Measurements from ENCODE around the gene RBM19. TPM values are rescaled to one million over a fixed set of nuclear protein-coding genes. Genes with fewer than 3 reads are reported as not detected.

RBM19 gene
- total and polyA plus RNA-seq, 4 donors, result 17.9 to 33.6 (median 21.9) TPM

GRCh38 chr12:113954547-113954946 is 11.6 kb downstream of the RBM19 start:
- 88 to 93% methylated on average over 4 of the region's 4 CpGs for WGBS, 2 donors
- no peak for ATAC-seq (ENCODE audit: insufficient read depth, low FRiP score)

GRCh38 chr12:113950873-113951272 is 15.3 kb downstream of the RBM19 start:
- Histone ChIP-seq H3K4me1 (ENCODE audit: control insufficient read depth in 5 of 5, insufficient read depth in 5 of 5, low read length in 5 of 5) (no peaks in the 10 kb centered on the region), H3K27ac (ENCODE audit: low read depth in 1 of 2, low read length in 1 of 2) (no peak overlapping the region), H3K9ac (ENCODE audit: insufficient read depth in 1 of 2, low read length in 2 of 2) (no peak overlapping the region), H3K27me3 (ENCODE audit: control insufficient read depth in 3 of 3, insufficient read depth in 3 of 3, low read length in 2 of 3) (no peaks in the 10 kb centered on the region), H3K9me3 (ENCODE audit: control insufficient read depth in 4 of 4, insufficient read depth in 3 of 4, low read length in 3 of 4) (peaks cover 0 to 2% (median 0%) of the 10 kb centered on the region in 4 donors), H3K4me3 (no peak overlapping the region), H3K36me3 (ENCODE audit: control insufficient read depth in 4 of 4, insufficient read depth in 4 of 4, low read length in 4 of 4) (peaks cover 18 to 65% (median 27%) of the 10 kb centered on the region in 4 donors)
- no peak for TF ChIP-seq CTCF (IDR thresholded peaks at IDR 0.05; ENCODE audit: control extremely low read depth, extremely low read depth)
- DNase-seq, result no peak
- no peak for ATAC-seq (ENCODE audit: insufficient read depth, low FRiP score)
- 88 to 91% methylated on average over 3 of the region's 3 CpGs for WGBS, 2 donors

More at GRCh38 chr12:113954547-113954946, 11.6 kb downstream of the RBM19 start:
- H3K4me1 ChIP-seq (ENCODE audit: control insufficient read depth in 5 of 5, insufficient read depth in 5 of 5, low read length in 5 of 5), result no peaks in the 10 kb centered on the region
- H3K27ac ChIP-seq (ENCODE audit: low read depth in 1 of 2, low read length in 1 of 2), result no peak overlapping the region
- H3K36me3 ChIP-seq (ENCODE audit: control insufficient read depth in 4 of 4, insufficient read depth in 4 of 4, low read length in 4 of 4), result peaks cover 28 to 63% (median 40%) of the 10 kb centered on the region in 4 donors
- H3K4me3 ChIP-seq, result no peak overlapping the region
- no peak for DNase-seq
- TF ChIP-seq CTCF (IDR thresholded peaks at IDR 0.05; ENCODE audit: control extremely low read depth, extremely low read depth), result no peak
- H3K27me3 ChIP-seq (ENCODE audit: control insufficient read depth in 3 of 3, insufficient read depth in 3 of 3, low read length in 2 of 3), result no peaks in the 10 kb centered on the region
- H3K9me3 ChIP-seq (ENCODE audit: control insufficient read depth in 4 of 4, insufficient read depth in 3 of 4, low read length in 3 of 4), result peaks cover 0 to 2% (median 0%) of the 10 kb centered on the region in 4 donors
- H3K9ac ChIP-seq (ENCODE audit: insufficient read depth in 1 of 2, low read length in 2 of 2), result no peak overlapping the region

GRCh38 chr12:113949321-113950305 is 16.5 kb downstream of the RBM19 start:
- Histone ChIP-seq H3K36me3 (ENCODE audit: control insufficient read depth in 4 of 4, insufficient read depth in 4 of 4, low read length in 4 of 4) (peaks cover 23 to 62% (median 32%) of the 10 kb centered on the region in 4 donors), H3K9ac (ENCODE audit: insufficient read depth in 1 of 2, low read length in 2 of 2) (no peak overlapping the region), H3K27ac (ENCODE audit: low read depth in 1 of 2, low read length in 1 of 2) (no peak overlapping the region), H3K9me3 (ENCODE audit: control insufficient read depth in 4 of 4, insufficient read depth in 3 of 4, low read length in 3 of 4) (peaks cover 0 to 2% (median 0%) of the 10 kb centered on the region in 4 donors), H3K4me3 (no peak overlapping the region), H3K27me3 (ENCODE audit: control insufficient read depth in 3 of 3, insufficient read depth in 3 of 3, low read length in 2 of 3) (no peaks in the 10 kb centered on the region), H3K4me1 (ENCODE audit: control insufficient read depth in 5 of 5, insufficient read depth in 5 of 5, low read length in 5 of 5) (no peaks in the 10 kb centered on the region)
- no peak for ATAC-seq (ENCODE audit: insufficient read depth, low FRiP score)
- WGBS, 2 donors, result 74 to 84% methylated on average over 10 of the region's 10 CpGs
- no peak for DNase-seq
- TF ChIP-seq CTCF (IDR thresholded peaks at IDR 0.05; ENCODE audit: control extremely low read depth, extremely low read depth), result no peak

Data from lung (tissue), 12 donors.